IPS DF 19.7 (cell line): Measurements from ENCODE around the gene GPR171.

ENCODE experiments used
- DNase-seq: peaks from one replicate; pipeline ENCODE4 v3.0.0-alpha.2; 2013; ENCODE audit warnings: low read depth, low spot score

Gene GPR171

GRCh38 chr3:151213881-151214280, 10.9 kb upstream of the GPR171 start:
- no peak for DNase-seq

DNA sequence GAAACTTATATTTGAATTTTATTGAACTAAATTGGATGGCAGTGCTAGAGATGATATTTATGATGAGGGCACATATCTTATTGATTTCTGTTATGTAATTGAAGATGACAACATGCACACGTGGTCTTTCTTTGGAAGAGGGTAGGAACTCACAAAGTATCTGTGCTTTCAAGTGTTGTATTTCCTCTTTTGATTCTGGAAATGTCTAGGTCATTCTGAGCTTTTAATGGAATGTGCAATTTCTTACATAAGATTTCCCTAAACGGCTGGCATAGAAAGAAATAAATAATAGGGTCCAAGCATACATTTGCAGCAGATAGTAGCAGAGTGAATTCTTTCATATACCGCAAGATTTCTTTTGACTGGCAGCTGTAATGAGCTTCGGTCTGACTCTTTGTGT, 10.1 kb upstream of the GPR171 start:
- DNase-seq, result no peak

GRCh38 chr3:151210676-151211381, 7.8 kb upstream of the GPR171 start:
- DNase-seq, result no peak

DNA sequence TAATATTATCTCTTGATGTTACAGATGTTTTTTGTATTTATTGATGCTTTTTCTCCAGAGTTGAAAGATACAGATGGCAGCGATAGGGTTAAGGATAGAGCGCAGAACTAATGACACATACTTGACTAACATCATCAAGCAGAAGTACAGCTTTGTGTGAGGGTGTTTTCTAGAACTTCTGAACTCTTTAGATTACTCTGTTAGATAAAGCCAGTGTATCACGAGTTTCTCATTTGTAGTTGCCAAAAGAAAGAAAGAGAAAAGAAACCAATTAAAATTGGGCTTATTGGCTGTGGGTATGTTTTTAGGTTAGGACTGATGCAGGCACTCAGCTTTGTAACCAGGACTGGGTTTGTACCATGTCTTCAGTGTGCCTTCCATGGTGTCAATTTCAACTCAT, 6.6 kb upstream of the GPR171 start:
- DNase-seq, result no peak

DNA sequence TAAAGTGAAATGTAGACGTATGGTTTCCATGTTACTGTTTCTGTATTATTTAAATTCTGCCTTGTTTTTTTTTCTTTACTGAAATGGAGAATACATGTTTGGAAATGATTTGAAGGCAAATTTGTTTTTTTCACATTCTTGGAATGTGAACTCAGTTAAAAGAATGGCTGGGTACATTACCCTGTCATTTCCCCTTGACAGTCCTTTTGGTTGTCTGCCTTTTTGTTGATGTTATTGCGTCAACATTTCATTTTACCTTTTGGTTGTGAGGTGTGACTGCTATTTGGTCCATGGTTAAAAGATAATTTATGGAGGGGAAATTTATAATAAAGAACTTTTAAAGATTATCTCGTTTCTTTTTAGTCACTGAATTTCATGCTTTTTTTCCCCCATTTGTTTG, 3.2 kb upstream of the GPR171 start:
- no peak for DNase-seq

DNA sequence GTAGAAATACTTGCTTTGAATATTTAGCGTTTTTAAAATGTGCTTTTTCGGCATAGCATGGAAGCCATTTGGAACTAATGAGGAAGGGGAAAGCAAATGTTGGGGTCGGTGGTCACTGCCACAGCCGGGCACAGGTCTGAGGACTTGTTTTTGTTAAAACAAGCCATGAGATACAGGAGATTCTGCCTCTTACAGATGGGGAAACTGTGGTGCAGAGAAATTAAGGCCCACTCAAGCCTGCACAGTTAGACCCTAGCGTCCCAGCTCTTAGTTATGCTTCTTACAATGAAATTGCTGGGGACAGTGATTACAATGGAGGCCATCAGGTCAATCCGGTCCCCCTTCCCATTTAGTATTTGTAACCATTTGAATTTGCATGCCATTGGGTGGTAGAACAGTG, 2.5 kb upstream of the GPR171 start:
- no peak for DNase-seq

- no peak for DNase-seq
These were observed 1.8 kb upstream of the GPR171 start for GRCh38 chr3:151204530-151205402.

DNA sequence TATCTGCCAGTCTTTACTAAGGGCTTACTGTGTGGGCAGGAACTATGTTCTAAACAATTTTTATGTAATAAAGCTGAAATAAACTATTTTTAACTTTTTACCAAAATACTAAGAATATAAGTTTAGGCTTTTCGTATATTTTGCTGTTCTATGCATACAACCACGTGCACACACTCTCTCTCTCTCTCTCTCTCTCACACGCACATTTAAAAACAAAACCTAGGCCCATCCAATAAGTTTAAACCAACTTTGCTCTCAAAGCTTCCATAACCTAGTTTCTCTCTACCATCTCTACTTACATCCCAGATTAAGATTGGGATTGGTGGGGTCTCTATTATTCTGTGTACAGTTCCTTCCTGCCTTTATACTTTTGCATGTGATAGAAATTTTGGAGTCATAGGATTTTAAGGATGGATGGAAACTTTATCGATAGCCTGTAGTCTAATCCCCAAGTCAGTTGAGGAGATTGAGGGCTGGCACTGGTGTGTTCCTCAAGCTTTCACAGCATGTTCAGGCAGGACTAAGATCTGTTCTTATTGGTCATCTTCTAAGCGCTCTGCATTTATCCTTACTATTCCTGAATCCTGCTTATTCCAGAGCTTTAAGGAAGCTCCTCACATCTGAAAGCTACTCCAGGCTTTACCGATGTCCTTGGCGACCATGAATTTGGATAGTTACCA, 1.8 kb downstream of the GPR171 start:
- DNase-seq, result no peak

DNA sequence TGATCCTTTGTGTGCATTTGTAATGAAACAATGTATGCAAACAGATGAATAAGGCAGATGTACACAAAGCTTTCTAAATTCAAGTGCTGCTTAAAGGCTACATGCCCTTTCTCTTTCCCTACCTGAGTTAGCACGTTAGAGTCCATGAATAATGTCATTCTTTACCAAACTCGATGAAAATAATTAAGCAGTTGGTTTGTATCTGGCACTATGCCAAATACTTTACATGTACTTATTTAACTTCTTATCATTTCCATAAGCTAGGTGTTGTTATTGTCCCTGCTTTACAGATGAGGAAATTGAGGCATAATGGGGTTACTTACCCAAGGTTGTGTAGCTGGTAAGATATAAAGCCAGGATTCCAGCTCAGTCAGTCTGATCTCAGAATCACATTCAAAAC, 2.4 kb downstream of the GPR171 start:
- DNase-seq, result no peak

DNA sequence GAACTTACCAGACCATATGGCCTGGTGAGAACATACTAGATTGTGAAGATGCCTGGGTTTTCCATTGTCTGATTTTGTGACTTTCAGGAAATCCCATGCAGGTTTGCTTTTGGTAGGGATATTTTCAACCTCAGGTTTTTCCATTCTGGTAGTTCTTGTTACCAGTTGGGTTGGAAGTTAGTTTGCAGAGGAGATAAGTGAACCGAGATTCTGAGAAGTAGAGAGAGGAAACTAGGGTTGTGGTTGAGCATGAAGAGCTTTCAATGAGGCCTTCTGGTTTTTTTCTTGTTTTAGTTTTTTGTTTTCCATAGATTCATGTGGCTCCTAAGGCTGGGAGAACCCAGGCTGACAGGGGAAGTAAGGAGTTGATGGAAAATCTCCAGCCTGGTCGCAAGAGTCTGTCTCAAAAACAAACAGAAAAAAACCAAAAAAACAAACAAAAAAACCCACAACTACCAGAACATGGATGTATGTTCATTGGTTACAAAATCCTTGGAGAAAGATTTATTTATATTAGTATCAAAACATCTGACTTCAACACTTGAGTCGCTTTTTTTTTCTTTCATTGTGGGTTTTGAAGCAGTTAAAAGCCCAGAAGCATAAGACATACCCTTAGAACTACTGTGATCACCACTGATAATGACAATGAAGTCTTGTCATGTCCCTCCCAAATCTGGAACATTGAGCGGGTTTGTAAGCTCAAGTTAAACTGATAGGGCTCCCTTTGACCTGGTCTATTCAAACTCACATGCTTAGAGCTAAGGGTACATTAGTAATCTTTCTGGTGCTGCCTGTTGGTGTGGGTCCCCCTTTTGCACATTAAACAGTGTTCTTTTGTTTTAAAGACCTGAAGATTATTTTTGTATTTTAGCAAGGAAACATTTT, 3.2 kb downstream of the GPR171 start:
- no peak for DNase-seq

- DNase-seq, result no peak
These were observed 4.2 kb downstream of the GPR171 start for GRCh38 chr3:151198849-151199248.

DNA sequence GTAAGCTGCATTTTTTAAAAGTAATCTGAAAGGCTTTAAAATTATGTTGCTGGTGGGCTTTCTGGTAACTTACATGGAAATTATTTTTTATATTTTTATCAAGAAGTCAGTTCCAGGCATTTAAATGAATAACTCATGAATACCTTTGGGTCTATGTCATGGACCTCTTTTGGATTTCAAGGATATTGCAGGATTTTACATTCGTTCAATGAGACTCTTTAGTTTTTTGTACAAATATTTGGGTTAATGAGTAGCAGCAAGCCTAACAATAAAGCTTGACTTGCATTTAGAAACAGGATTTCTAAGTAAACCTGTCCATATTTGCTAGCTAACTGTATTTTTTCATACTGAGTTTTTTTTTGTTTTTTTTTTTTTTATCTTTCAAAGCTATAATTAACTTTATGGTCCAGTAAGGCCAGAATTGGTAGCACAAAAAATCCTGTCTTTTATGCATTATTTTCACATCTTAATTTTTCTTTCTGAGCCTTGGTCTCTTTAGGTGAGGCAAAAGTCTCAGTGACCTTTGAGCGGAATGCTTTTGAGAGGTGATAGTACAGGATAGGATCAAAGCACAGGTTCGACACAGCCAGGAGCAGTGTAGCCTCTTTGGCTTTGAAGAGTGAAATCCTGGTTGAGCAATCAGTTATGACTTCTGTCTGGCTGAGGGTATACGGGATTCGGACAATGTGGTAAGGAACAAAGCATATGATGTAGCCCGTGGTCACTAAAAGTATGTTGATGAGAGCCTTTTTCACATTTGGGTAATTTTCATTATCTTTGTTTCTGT, 4.8 kb downstream of the GPR171 start:
- no peak for DNase-seq

DNA sequence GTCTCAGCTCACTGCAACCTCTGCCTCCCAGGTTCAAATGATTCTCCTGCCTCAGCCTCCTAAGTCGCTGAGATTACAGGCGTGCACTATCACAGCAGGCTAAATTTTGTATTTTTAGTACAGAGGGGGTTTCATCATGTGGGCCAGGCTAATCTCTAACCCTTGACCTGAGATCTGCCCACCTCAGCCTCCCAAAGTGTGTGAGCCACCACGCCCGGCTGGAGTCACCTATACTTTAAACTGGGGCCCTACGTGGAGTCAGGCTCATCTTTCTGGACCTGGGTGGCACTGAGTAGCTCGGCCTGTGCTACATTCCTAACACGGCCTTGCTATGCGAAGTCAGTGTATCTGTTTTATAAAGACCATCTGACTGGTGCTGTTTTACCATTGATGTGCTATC, 5.8 kb downstream of the GPR171 start:
- no peak for DNase-seq

DNA sequence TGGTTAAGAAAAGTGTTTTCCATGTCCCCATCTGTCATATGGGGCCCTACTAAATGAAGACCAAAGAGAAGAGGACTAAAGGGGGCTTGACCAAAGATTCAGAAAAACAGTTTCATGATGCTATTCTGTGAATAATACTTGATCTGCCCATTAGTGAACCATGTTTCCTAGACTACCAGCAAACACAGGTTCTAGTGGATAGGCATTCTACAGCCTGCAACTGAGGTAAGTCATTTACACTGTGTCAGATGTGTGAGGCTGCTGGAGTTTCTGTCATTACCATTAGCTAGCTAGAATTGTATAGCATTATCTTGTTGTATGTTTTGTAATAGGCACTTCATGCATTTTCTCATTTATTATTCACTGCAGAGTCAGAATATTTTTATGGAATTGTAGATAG, 6.6 kb downstream of the GPR171 start:
- no peak for DNase-seq

DNA sequence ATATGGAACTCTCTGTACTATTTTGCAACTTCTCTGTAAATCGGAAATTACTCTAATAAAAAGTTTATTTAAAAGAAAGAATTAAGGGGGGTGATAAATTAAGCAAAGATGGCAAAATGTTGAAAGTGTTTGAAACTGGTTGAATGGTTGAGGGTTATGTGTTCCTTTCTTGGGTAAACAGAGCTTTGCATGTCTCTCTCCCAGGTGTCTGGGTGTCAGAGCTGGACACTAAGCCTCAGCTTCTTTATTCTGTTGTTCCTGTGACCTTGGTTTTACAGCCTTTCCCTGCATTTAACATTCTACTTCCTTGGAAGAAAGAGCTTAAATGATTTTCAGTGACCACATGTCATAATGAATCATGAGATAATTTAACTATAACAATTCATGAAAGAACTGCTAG, 7.2 kb downstream of the GPR171 start:
- no peak for DNase-seq

DNA sequence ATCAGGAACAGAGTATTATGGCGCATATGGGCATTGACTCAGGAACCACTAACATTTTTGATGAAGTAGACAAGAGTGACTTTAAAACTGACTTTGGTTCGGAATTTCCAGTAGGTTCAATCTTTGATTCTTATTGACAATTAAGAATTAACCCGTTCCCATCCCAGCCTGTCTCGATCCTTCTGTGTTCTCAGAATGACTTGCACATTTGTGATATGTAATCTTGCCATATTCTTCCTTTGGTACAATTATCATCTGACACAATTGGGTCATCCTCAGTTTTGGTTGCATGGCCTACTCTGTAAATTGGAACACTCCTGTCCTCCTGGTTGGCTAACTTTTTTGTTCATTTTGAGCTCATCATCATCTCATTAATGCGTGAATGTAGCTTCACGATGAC, 10.5 kb downstream of the GPR171 start:
- DNase-seq, result no peak

- no peak for DNase-seq
These were observed 11.9 kb downstream of the GPR171 start for GRCh38 chr3:151191095-151191494.

DNA sequence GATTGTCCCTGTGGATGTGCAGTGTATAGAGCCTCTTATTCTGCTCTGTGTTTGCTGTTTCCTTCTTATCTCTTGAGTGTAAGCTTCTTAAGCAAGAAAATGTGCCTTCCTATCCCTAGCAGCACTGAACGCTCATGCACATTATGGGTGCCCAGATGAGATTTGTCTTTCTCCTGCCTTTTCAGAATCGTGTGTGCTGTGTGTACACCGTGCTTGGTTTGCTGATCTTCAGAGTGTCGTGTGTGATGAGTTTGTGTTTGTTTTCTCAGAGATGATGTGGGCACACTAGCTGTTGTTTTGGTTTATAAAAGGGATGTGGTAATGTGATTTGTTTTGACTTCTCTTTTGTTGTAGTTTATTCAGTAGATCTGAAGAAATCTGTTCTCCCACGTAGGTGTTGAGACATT, 19.7 kb downstream of the GPR171 start:
- no peak for DNase-seq

- DNase-seq, result no peak
These were observed 20.5 kb downstream of the GPR171 start for GRCh38 chr3:151182349-151183079.

DNA sequence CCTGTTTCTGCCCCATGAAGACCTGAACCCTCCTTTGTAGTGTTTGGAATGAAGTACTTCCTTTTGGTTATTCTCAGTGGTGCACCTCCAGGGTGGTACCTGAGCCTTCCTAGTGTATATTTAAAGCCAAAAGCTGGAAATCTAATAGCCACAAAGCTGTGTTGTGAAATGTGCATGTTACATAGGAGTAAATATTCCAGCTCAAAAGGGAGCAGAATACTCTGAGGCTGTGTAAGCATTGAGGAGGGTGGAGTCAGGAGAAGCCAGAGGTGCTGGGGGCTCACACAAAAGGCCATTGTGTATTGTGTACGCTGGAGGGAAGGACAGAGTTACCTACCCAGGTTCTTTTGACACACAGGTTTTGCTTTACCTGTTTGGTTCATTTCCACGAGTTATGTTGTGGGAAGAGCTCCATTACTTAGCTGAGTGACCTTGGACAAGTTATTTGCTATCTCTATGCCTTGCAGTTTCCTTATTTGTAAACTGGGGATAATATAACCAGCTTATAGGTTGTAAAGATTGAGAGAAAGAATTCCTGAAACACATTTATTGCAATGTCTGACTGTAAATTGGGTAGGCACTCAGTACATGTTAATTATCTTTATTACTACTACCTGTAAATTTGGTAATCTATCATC, 24.7 kb downstream of the GPR171 start:
- no peak for DNase-seq
